GM12878 (cell line): Measurements from ENCODE around the gene SCRN1. TPM values are rescaled to one million over a fixed set of nuclear protein-coding genes. Genes with fewer than 3 reads are reported as not detected.
"Not testable (repeated sequence)": the region's sequence is repeated elsewhere in the genome, so short reads cannot be mapped to it uniquely, and the experiment has no call there.

Source experiments
- ATAC-seq: fragments of 200-7000 bp; cut with Tn5 transposase; 3 replicates; pipeline ENCODE4 v1.9.1; 2020; ENCODE audit warnings: mild to moderate bottlenecking, moderate library complexity
- BruUV-seq: library from RNA; stranded (reverse); fragments of 400-500 nt; replicated peaks from 2 replicates; lab custom pipeline; 2021; lab: Mats Ljungman, UMichigan
- CTCF ChIA-PET: fragments of 300-600 bp; sonication (Branson Sonifier 250); formaldehyde crosslinking; extraction: SDS; loops from one replicate; lab custom pipeline; 2021; ENCODE audit warnings: inconsistent platforms; lab: Yijun Ruan, JAX
- POLR2A ChIA-PET: fragments of 350-600 bp; formaldehyde crosslinking; extraction: SDS; loops from one replicate; lab custom pipeline; 2021; ENCODE audit warnings: inconsistent platforms; lab: Charles Lee
- RAD21 ChIA-PET: fragments of 300-600 bp; sonication (Branson Sonifier 250); formaldehyde crosslinking; loops from one replicate; lab custom pipeline; 2023; ENCODE audit warnings: antibody characterized with exemption; ENCODE audit not compliant: unreplicated experiment; lab: Charles Lee
- SMC1A ChIA-PET: fragments of 300-600 bp; sonication (Branson Sonifier 250); formaldehyde crosslinking; loops from one replicate; lab custom pipeline; 2023; ENCODE audit not compliant: unreplicated experiment, uncharacterized antibody; lab: Charles Lee
- DNase-seq: peaks from one replicate; pipeline ENCODE4 v3.0.0-alpha.2; 2011; ENCODE audit warnings: low read depth, low spot score
- FAIRE-seq: peaks from 3 replicates; lab custom pipeline; 2011; peaks lifted over from hg19 to GRCh38; lab: Jason Lieb, UNC
- H2AFZ ChIP-seq: 2 replicates; pipeline ENCODE4 v1.6.0; 2011; ENCODE audit warnings: low read depth, low read length, control low read depth; ENCODE audit not compliant: control insufficient read depth
- H3K27ac ChIP-seq: 2 replicates; pipeline ENCODE4 v1.5.1; 2011; ENCODE audit warnings: control low read depth; ENCODE audit not compliant: control insufficient read depth, insufficient read depth
- H3K27me3 ChIP-seq, 2 experiments: replicated peaks in 1 of 2; 2 replicates each; pipeline versions ENCODE4 v1.6.0 to v1.6.1; 2011; ENCODE audit warnings: low read length in 1 of 2; ENCODE audit not compliant: control insufficient read depth in 2 of 2, insufficient read depth in 2 of 2
- H3K36me3 ChIP-seq, 2 experiments: 2 replicates each; pipeline ENCODE4 v1.5.1; 2011; ENCODE audit warnings: low read length in 1 of 2; ENCODE audit not compliant: control insufficient read depth in 2 of 2, insufficient read depth in 2 of 2
- H3K4me1 ChIP-seq: 2 replicates; pipeline ENCODE4 v1.6.1; 2011; ENCODE audit warnings: mild to moderate bottlenecking, low read length, moderate library complexity, mixed read lengths; ENCODE audit not compliant: control insufficient read depth, insufficient read depth
- H3K4me2 ChIP-seq: 2 replicates; pipeline ENCODE4 v1.6.0; 2011; ENCODE audit warnings: control low read depth; ENCODE audit not compliant: control insufficient read depth, insufficient read depth
- H3K4me3 ChIP-seq: fragments of 200-600 bp; sonication (generic); 2 replicates; pipeline ENCODE4 v1.5.1; 2016
- H3K79me2 ChIP-seq: 2 replicates; pipeline ENCODE4 v1.6.0; 2011; ENCODE audit warnings: low read length; ENCODE audit not compliant: control insufficient read depth, insufficient read depth
- H3K9ac ChIP-seq: 2 replicates; pipeline ENCODE4 v1.8.0; 2011; ENCODE audit warnings: low read length, control low read depth, mixed read lengths; ENCODE audit not compliant: control insufficient read depth, insufficient read depth
- H3K9me3 ChIP-seq: replicated peaks from 3 replicates; pipeline ENCODE4 v1.5.1; 2011; ENCODE audit warnings: mild to moderate bottlenecking, low read length; ENCODE audit not compliant: control insufficient read depth, insufficient read depth
- H4K20me1 ChIP-seq: 2 replicates; pipeline ENCODE4 v1.6.0; 2011; ENCODE audit not compliant: control insufficient read depth, insufficient read depth
- E2F8 ChIP-seq: fragments of 450-650 bp; IDR thresholded peaks from 2 replicates; pipeline ENCODE4 v1.6.1; 2018; ENCODE audit warnings: mild to moderate bottlenecking, low read depth, moderate library complexity; ENCODE audit not compliant: partially characterized antibody
- EGR1 ChIP-seq, 2 experiments: IDR thresholded peaks; 1 replicate in 1 of 2; 2 replicates in 1 of 2; pipeline ENCODE4 v1.6.1; 2011 to 2012; ENCODE audit warnings: low read depth in 2 of 2, low read length in 2 of 2, borderline replicate concordance in 1 of 2, mild to moderate bottlenecking in 1 of 2, moderate library complexity in 1 of 2
- FOXM1 ChIP-seq: IDR thresholded peaks from 2 replicates; pipeline ENCODE4 v1.6.1; 2012; ENCODE audit warnings: low read depth, mild to moderate bottlenecking, inconsistent platforms, low read length, moderate library complexity
- IRF5 ChIP-seq: fragments of 450-650 bp; IDR thresholded peaks from 2 replicates; pipeline ENCODE4 v1.6.1; 2017; ENCODE audit warnings: borderline replicate concordance
- KDM1A ChIP-seq: fragments of 200-600 bp; sonication (generic); IDR thresholded peaks from 2 replicates; pipeline ENCODE4 v1.6.1; 2016; ENCODE audit warnings: borderline replicate concordance
- MTA3 ChIP-seq: IDR thresholded peaks from 2 replicates; pipeline ENCODE4 v1.6.1; 2012; ENCODE audit warnings: low read length, inconsistent platforms, borderline replicate concordance
- NRF1 ChIP-seq: conservative IDR thresholded peaks from 2 replicates; pipeline ENCODE4 v1.6.1; 2011; ENCODE audit warnings: mild to moderate bottlenecking, low read depth, low read length, improper control_type of control experiment
- PKNOX1 ChIP-seq: fragments of 450-650 bp; IDR thresholded peaks from 2 replicates; pipeline ENCODE4 v1.6.1; 2016; ENCODE audit warnings: mild to moderate bottlenecking
- POLR2AphosphoS2 ChIP-seq: IDR thresholded peaks from 2 replicates; pipeline ENCODE4 v1.6.1; 2011; ENCODE audit warnings: low read depth, mild to moderate bottlenecking, low read length, improper control_type of control experiment, moderate library complexity
- SUZ12 ChIP-seq: fragments of 200-600 bp; sonication (generic); IDR thresholded peaks from one replicate; pipeline ENCODE4 v1.6.1; 2018; ENCODE audit warnings: antibody characterized with exemption, mild to moderate bottlenecking; ENCODE audit not compliant: unreplicated experiment
- TAF1 ChIP-seq: IDR thresholded peaks from 2 replicates; pipeline ENCODE4 v1.6.1; 2011; ENCODE audit warnings: mild to moderate bottlenecking, low read depth, low read length, borderline replicate concordance
- WGBS: methylation state at CpG from one replicate; pipeline ENCODE4 v1.1.6; 2016; ENCODE audit warnings: low lambda C conversion rate; ENCODE audit not compliant: insufficient replicate concordance, insufficient coverage; ENCODE audit errors: missing lambda C conversion rate; 5-methylcytosine and 5-hydroxymethylcytosine counted together
- in situ Hi-C: fragments of 300-500 bp; cut with MboI; formaldehyde crosslinking; loops from 9 replicates; pipeline ENCODE4 v1.14.3; 2018; ENCODE audit warnings: mixed read lengths
- intact Hi-C: fragments of 100-400 bp; cut with micrococcal nuclease; formaldehyde crosslinking; loops from one replicate; pipeline ENCODE4 v1.14.2; 2022; ENCODE audit not compliant: unreplicated experiment
- polyA plus RNA-seq, 11 experiments: library from polyadenylated mRNA; depleted of rRNA in 4 of 11; unstranded in 6 of 11; stranded (reverse) in 5 of 11; fragments of >200 nt; fragmentation: Nextera tagmentation in 4 of 11; fragmentation: Illumina TruSeq in 1 of 11; extraction: Ambion mirVana in 4 of 11; extraction: Trizol in 1 of 11; gene quantifications; 1 replicate in 1 of 11; 2 replicates in 10 of 11; pipeline versions ENCODE4 v1.2.1 to v1.2.3, GENCODE V29; 2011 to 2016; ENCODE audit warnings: inconsistent platforms in 2 of 11, missing spikeins in 2 of 11, low read depth in 1 of 11
- total RNA-seq, 4 experiments: library from RNA; depleted of rRNA in 3 of 4; stranded (reverse); fragments of >200 nt in 3 of 4; fragmentation: Illumina TruSeq in 1 of 4; extraction: Trizol in 1 of 4; gene quantifications; 2 replicates each; pipeline versions ENCODE4 v1.2.1 to v1.2.3, GENCODE V29; 2013 to 2021

The SCRN1 gene
- total and polyA plus RNA-seq, 10 of the 15 experiments (the other 5 are each of a cell fraction or from before 2014, with no cell fraction given) = 11.1 to 67.6 (median 41.7) TPM

GRCh38 chr7:29891766-29892165 lies 97.8 kb downstream of the SCRN1 start (continued):
- TF ChIP-seq EGR1 (IDR thresholded peaks at IDR 0.05; ENCODE audit: borderline replicate concordance in 1 of 2, low read depth in 2 of 2, low read length in 2 of 2) (no peak), POLR2AphosphoS2 (no peak), MTA3 (no peak), FOXM1 (no peak), TAF1 (no peak), KDM1A (no peak)

- FAIRE-seq, H2AFZ ChIP-seq, POLR2A ChIA-PET, BruUV-seq, H3K4me3 ChIP-seq, H3K27ac ChIP-seq, H3K9me3 ChIP-seq, ATAC-seq, H3K79me2 ChIP-seq, in situ Hi-C loops, H3K36me3 ChIP-seq, SMC1A ChIA-PET, intact Hi-C loops, RAD21 ChIA-PET, H4K20me1 ChIP-seq, H3K4me1 ChIP-seq, DNase-seq, H3K4me2 ChIP-seq, CTCF ChIA-PET, H3K27me3 ChIP-seq, H3K9ac ChIP-seq: not testable (repeated sequence)
- whole genome bisulfite sequencing = 61% methylated on average over 11 of the region's 14 CpGs
Observed at GRCh38 chr7:29890786-29891185, 98.8 kb downstream of the SCRN1 start.

- whole genome bisulfite sequencing = 51% methylated on average over 4 of the region's 4 CpGs
- CTCF ChIA-PET = no interaction called here
- SMC1A ChIA-PET = no interaction called here
- RAD21 ChIA-PET = no interaction called here
- intact Hi-C loops (no loop called here), in situ Hi-C loops (no loop called here)
- ATAC-seq (no peak), DNase-seq (no peak), FAIRE-seq (no peak)
- H3K79me2 ChIP-seq = no peaks in the 10 kb centered on the region
- no peak overlapping the region for H3K4me3 ChIP-seq
- no peak overlapping the region for H2AFZ ChIP-seq
- H3K36me3 ChIP-seq = no peaks in the 10 kb centered on the region
- no peak overlapping the region for H3K9ac ChIP-seq
- POLR2A ChIA-PET = no interaction called here
- H3K27ac ChIP-seq = no peak overlapping the region
- no peaks in the 10 kb centered on the region for H3K4me1 ChIP-seq
- H4K20me1 ChIP-seq = no peaks in the 10 kb centered on the region
- no peaks in the 10 kb centered on the region for H3K9me3 ChIP-seq
- H3K4me2 ChIP-seq = no peak overlapping the region
- no TSS peak for BruUV-seq
- H3K27me3 ChIP-seq = no peaks in the 10 kb centered on the region
- TF ChIP-seq E2F8 (no peak), SUZ12 (no peak), IRF5 (no peak), NRF1 (no peak), PKNOX1 (no peak)
Observed at GRCh38 chr7:29890251-29890650, 99.3 kb downstream of the SCRN1 start.
